ENCODE data around the gene DHRS3.

DNA sequence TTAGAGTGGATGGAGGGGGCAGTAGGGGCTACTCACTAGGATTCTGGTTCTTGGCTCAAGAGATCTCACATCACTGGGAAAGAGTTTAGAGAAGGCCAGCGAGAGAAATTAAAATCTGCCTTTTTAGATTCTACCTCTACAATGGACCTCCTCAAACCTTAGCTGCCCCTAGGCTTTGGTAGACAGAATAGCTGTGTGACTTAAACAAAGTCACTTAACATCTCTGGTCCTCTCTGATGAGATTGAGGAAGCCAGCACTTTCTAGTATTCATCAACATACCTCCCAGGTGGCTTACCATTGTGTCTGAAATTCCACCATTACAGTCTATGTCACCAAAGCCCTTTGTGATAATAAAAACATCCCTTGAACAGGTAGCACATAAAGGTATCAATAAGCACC, 44.5 kb upstream of the DHRS3 start:
- TF ChIP-seq, protein P1, sequence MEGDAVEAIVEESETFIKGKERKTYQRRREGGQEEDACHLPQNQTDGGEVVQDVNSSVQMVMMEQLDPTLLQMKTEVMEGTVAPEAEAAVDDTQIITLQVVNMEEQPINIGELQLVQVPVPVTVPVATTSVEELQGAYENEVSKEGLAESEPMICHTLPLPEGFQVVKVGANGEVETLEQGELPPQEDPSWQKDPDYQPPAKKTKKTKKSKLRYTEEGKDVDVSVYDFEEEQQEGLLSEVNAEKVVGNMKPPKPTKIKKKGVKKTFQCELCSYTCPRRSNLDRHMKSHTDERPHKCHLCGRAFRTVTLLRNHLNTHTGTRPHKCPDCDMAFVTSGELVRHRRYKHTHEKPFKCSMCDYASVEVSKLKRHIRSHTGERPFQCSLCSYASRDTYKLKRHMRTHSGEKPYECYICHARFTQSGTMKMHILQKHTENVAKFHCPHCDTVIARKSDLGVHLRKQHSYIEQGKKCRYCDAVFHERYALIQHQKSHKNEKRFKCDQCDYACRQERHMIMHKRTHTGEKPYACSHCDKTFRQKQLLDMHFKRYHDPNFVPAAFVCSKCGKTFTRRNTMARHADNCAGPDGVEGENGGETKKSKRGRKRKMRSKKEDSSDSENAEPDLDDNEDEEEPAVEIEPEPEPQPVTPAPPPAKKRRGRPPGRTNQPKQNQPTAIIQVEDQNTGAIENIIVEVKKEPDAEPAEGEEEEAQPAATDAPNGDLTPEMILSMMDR (IDR thresholded peaks at IDR 0.05), result no peak
- TF ChIP-seq TEAD4 (IDR thresholded peaks at IDR 0.05; ENCODE audit: borderline replicate concordance, insufficient read depth), result no peak
- no peak for TF ChIP-seq SIN3A (IDR thresholded peaks at IDR 0.05; ENCODE audit: borderline replicate concordance, low read depth, low read length)
